ENCODE measurements around the gene AGAP1. TPM values are rescaled to one million over a fixed set of nuclear protein-coding genes. Genes with fewer than 3 reads are reported as not detected.

The AGAP1 gene
- total RNA-seq, 1 experiment from 2014 or later: 25.8 TPM

GRCh38 chr2:235979753-235980435 is 486.1 kb downstream of the AGAP1 start:
- Histone ChIP-seq H3K79me1 (ENCODE audit: insufficient read depth, low read depth, low read length, poor library complexity, severe bottlenecking) (no peaks in the 10 kb centered on the region), H2BK12ac (ENCODE audit: insufficient read length, low read depth, low read length) (no peak overlapping the region), H3T11ph (ENCODE audit: low read length) (no peak overlapping the region), H3K18ac (ENCODE audit: insufficient read length, low read depth, low read length) (no peak overlapping the region), H3K4me1 (ENCODE audit: insufficient read depth, low read length) (no peaks in the 10 kb centered on the region), H3K4me2 (ENCODE audit: insufficient read depth, insufficient read length, low read length) (no peak overlapping the region), H2BK5ac (ENCODE audit: insufficient read length, low read length) (no peak overlapping the region), H3K23me2 (ENCODE audit: insufficient read length, low read depth, low read length, poor library complexity, severe bottlenecking) (no peaks in the 10 kb centered on the region), H4K8ac (replicated peaks; ENCODE audit: insufficient read length, low read depth, low read length) (no peak overlapping the region), H4K20me1 (ENCODE audit: control insufficient read depth, insufficient read depth, insufficient read length) (no peaks in the 10 kb centered on the region), H3K9ac (ENCODE audit: extremely low read depth, insufficient read length, low read length) (no peak overlapping the region), H2AFZ (ENCODE audit: low read length) (no peak overlapping the region), H3K56ac (ENCODE audit: insufficient read length, low read depth, low read length) (no peak overlapping the region), H3K79me2 (ENCODE audit: insufficient read depth, low read length) (no peaks in the 10 kb centered on the region), H4K91ac (ENCODE audit: insufficient read length, low read depth, low read length) (no peak overlapping the region), H2BK120ac (ENCODE audit: low read depth, low read length, poor library complexity, severe bottlenecking) (no peak overlapping the region), H2AK5ac (ENCODE audit: insufficient read length, low read length) (no peak overlapping the region), H4K5ac (ENCODE audit: insufficient read length, low read depth, low read length) (no peak overlapping the region), H2BK15ac (ENCODE audit: low read depth, low read length) (no peak overlapping the region), H3K27me3 (ENCODE audit: insufficient read depth, low read length) (no peaks in the 10 kb centered on the region; the same call in 1 of the 2 replicates), H3K23ac (ENCODE audit: insufficient read length, low read depth, low read length) (no peak overlapping the region), H3K4ac (ENCODE audit: low read depth, low read length) (no peak overlapping the region), H3K9me3 (ENCODE audit: control insufficient read depth, low read depth, low read length) (no peaks in the 10 kb centered on the region), H3K27ac (ENCODE audit: insufficient read length, low read depth, low read length) (no peak overlapping the region), H3K14ac (ENCODE audit: insufficient read depth, low read length) (no peak overlapping the region), H2BK20ac (ENCODE audit: low read depth, low read length, poor library complexity, severe bottlenecking) (no peak overlapping the region)
- DNase-seq: no peak
- Mint-ChIP-seq H3K9me3 (no peaks in the 10 kb centered on the region), H3K27me3 (ENCODE audit: low read depth) (peaks cover 3% of the 10 kb centered on the region; the same call in 1 of the 2 replicates), H3K27ac (no peak overlapping the region), H3K36me3 (ENCODE audit: insufficient read depth in 1 of 3, low read depth in 3 of 3) (peaks cover 6 to 8% (median 6%) of the 10 kb centered on the region in 3 experiments; a peak in 6 of 7 replicates), H3K4me1 (0 out of 4 replicates have a peak, but pooled peaks cover 0 to under 1% of the 10 kb centered on the region in 2 experiments), H3K4me3 (no peak overlapping the region)
- no CpG with 5 or more reads among the region's 15 CpGs for WGBS (ENCODE audit: extremely low coverage, insufficient read length, low lambda C conversion rate)
- TF ChIP-seq, protein P1, sequence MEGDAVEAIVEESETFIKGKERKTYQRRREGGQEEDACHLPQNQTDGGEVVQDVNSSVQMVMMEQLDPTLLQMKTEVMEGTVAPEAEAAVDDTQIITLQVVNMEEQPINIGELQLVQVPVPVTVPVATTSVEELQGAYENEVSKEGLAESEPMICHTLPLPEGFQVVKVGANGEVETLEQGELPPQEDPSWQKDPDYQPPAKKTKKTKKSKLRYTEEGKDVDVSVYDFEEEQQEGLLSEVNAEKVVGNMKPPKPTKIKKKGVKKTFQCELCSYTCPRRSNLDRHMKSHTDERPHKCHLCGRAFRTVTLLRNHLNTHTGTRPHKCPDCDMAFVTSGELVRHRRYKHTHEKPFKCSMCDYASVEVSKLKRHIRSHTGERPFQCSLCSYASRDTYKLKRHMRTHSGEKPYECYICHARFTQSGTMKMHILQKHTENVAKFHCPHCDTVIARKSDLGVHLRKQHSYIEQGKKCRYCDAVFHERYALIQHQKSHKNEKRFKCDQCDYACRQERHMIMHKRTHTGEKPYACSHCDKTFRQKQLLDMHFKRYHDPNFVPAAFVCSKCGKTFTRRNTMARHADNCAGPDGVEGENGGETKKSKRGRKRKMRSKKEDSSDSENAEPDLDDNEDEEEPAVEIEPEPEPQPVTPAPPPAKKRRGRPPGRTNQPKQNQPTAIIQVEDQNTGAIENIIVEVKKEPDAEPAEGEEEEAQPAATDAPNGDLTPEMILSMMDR (conservative IDR thresholded peaks at IDR 0.05): no peak

Data from H9 (cell line).